Activated CD8-positive, alpha-beta memory T cell treated with anti-CD3 and anti-CD28 coated beads, Interleukin-2, amount 50 U/mL, for 1 hour (primary cell): ENCODE measurements around the gene TFF1.

Experiments
- DNase-seq: peaks from one replicate; pipeline ENCODE4 v3.0.0-alpha.2; 2020; ENCODE audit errors: extremely low read depth

Gene TFF1

GRCh38 chr21:42398436-42399028, 32.2 kb upstream of the TFF1 start:
- no peak for DNase-seq

GRCh38 chr21:42397746-42398394, 31.5 kb upstream of the TFF1 start:
- DNase-seq = no peak

GRCh38 chr21:42396799-42397745, 30.7 kb upstream of the TFF1 start:
- DNase-seq = no peak

- DNase-seq = no peak
These were observed 29.7 kb upstream of the TFF1 start, which contains the start of gene TMPRSS3 for GRCh38 chr21:42395905-42396651. Gene TMPRSS3, minus strand, starts transcription at chr21:42396052. Its CDS starts 635 bp downstream, at chr21:42395417.

GRCh38 chr21:42395302-42395701, 29.0 kb upstream of the TFF1 start:
- DNase-seq = no peak

- no peak for DNase-seq
These were observed 27.2 kb upstream of the TFF1 start for GRCh38 chr21:42393443-42393950.

GRCh38 chr21:42392731-42393442, 26.6 kb upstream of the TFF1 start:
- no peak for DNase-seq

GRCh38 chr21:42391297-42391696, 25.0 kb upstream of the TFF1 start:
- DNase-seq = no peak

GRCh38 chr21:42390696-42391095, 24.4 kb upstream of the TFF1 start:
- DNase-seq = no peak

- no peak for DNase-seq
These were observed 23.9 kb upstream of the TFF1 start for GRCh38 chr21:42390193-42390592.

- DNase-seq = no peak
These were observed 23.1 kb upstream of the TFF1 start for GRCh38 chr21:42389449-42389835.

- no peak for DNase-seq
These were observed 22.6 kb upstream of the TFF1 start for GRCh38 chr21:42388740-42389448.

- no peak for DNase-seq
These were observed 21.6 kb upstream of the TFF1 start for GRCh38 chr21:42387843-42388340.

GRCh38 chr21:42387164-42387563, 20.8 kb upstream of the TFF1 start:
- DNase-seq = no peak

- no peak for DNase-seq
These were observed 19.8 kb upstream of the TFF1 start for GRCh38 chr21:42386034-42386591.

GRCh38 chr21:42385619-42386018, 19.3 kb upstream of the TFF1 start:
- DNase-seq = no peak

- DNase-seq = no peak
These were observed 18.7 kb upstream of the TFF1 start for GRCh38 chr21:42384989-42385388.

- DNase-seq = no peak
These were observed 18.0 kb upstream of the TFF1 start for GRCh38 chr21:42384156-42384945.

GRCh38 chr21:42383331-42383730, 17.0 kb upstream of the TFF1 start:
- DNase-seq = no peak
